Measurements from ENCODE around the gene KCNJ4.

Gene KCNJ4
- 0 reads per million in 3 donors for total RNA-seq

DNA sequence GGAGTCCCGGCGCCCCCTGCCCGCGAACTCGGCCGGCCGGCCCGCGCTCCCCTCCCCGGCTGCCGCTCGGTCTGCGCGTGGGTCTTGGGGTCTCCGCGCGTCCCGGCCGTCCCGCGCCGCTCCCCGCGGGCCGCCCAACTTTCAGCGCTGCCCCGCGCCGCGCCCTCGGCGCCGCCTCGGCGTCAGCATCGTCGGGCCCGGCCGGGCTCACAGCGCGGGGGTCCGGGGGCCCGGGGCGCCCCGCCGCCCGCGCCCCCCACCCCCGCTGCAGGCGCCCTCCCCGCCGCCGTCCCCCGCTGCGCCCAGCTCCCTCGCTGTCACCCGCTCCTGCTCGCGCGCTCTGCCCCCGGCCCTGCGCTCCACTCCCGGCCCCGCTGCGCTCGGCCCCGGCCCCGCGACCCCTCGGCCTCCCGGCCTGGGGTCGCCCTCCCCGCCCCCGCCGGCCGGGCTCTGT lies at the start of gene KCNJ4:
Gene KCNJ4 (minus strand): TSS at position 124 of the 454 bp plus-strand sequence. CDS start 27,067 bp downstream, outside the sequence.
- H3K27me3 ChIP-seq (replicated peaks; ENCODE audit: control insufficient read depth, insufficient read depth, low read length, poor library complexity, severe bottlenecking) = peaks cover 46% of the 10 kb centered on the region
- no peaks in the 10 kb centered on the region for H3K9me3 ChIP-seq (ENCODE audit: control insufficient read depth, low read length)
- DNase-seq = no peak
- no peak within 1 kb of the TSS for H3K27ac ChIP-seq (ENCODE audit: insufficient read depth, low read length, poor library complexity, severe bottlenecking)
- no peaks in the 10 kb centered on the region for H3K36me3 ChIP-seq (ENCODE audit: control insufficient read depth, insufficient read depth, low read length)
- peaks cover 10% of the 10 kb centered on the region for H3K4me1 ChIP-seq (ENCODE audit: control insufficient read depth, insufficient read depth, low read length, poor library complexity, severe bottlenecking)
- H3K4me3 ChIP-seq (ENCODE audit: insufficient read depth, low read depth, low read length, poor library complexity, severe bottlenecking) = peak within 1 kb of the TSS; percentile 45

DNA sequence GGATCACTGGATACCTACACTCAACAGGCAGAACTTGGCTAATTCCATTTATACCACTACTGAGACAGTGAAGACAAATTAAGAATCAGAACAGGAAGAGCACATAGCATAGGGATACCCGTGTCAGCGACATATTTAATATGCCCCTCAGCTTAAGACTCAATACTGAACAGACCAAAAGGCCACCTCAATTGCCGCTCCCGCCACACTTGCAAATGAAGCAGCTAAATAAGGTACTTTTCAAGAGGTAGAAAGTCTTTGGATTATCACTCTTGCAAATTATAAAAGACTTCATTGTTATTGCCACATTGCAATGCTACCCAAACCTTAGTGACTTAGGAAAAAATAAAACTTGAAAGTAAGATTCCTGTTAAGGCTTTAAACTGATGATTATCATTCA lies 48.0 kb upstream of the KCNJ4 start:
- DNase-seq = no peak

DNA sequence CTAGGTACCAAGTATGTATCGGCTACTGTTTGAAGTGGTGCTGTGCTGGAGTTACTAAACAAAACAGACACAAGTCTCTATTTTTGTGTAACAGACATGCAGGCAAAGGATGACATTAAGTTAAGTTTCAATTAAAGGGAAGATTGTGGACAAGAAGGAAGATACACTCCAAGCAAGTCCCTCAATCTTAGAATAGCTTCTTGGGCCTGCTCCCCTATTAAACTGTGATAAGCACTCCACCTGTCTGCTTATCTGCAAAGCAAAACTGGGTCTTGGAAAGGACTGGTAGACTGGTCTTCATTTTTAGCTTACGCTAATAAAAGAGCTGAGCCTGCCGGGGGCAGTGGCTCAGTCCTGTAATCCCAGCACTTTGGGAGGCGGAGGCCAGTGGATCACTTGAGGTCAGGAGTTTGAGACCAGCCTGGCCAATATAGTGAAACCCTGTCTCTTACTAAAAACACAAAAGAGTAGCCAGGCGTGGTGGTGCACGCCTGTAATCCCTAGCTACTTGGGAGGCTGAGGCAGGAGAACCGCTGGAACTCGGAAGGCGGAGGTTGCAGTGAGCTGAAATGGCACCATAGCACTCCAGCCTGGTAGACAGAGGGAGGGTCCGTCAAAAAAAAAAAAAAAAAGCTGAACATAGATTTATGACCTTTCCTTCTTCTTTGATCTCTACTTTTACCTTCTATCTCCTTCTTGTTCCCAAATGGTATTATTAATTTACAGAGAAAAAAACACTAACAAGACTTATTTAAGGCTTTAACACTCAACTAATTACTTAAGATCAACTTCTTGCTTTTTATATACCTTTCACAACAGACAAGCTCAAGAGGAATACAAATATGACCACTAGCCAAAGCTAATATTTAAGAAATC lies 47.0 kb upstream of the KCNJ4 start:
- DNase-seq = no peak
- Histone ChIP-seq H3K9me3 (ENCODE audit: control insufficient read depth, low read length) (no peaks in the 10 kb centered on the region), H3K4me1 (ENCODE audit: control insufficient read depth, insufficient read depth, low read length, poor library complexity, severe bottlenecking) (peaks cover 26% of the 10 kb centered on the region), H3K36me3 (ENCODE audit: control insufficient read depth, insufficient read depth, low read length) (peaks cover 34% of the 10 kb centered on the region), H3K27ac (ENCODE audit: insufficient read depth, low read length, poor library complexity, severe bottlenecking) (no peak overlapping the region), H3K4me3 (ENCODE audit: insufficient read depth, low read depth, low read length, poor library complexity, severe bottlenecking) (no peak overlapping the region), H3K27me3 (replicated peaks; ENCODE audit: control insufficient read depth, insufficient read depth, low read length, poor library complexity, severe bottlenecking) (no peaks in the 10 kb centered on the region)

More for the DNA sequence above, 48.0 kb upstream of the KCNJ4 start:
- Histone ChIP-seq H3K27ac (ENCODE audit: insufficient read depth, low read length, poor library complexity, severe bottlenecking) (peak overlapping the region; percentile 15), H3K4me3 (ENCODE audit: insufficient read depth, low read depth, low read length, poor library complexity, severe bottlenecking) (peak overlapping the region; percentile 96), H3K27me3 (replicated peaks; ENCODE audit: control insufficient read depth, insufficient read depth, low read length, poor library complexity, severe bottlenecking) (no peaks in the 10 kb centered on the region), H3K4me1 (ENCODE audit: control insufficient read depth, insufficient read depth, low read length, poor library complexity, severe bottlenecking) (peaks cover 26% of the 10 kb centered on the region), H3K9me3 (ENCODE audit: control insufficient read depth, low read length) (no peaks in the 10 kb centered on the region), H3K36me3 (ENCODE audit: control insufficient read depth, insufficient read depth, low read length) (peaks cover 24% of the 10 kb centered on the region)

DNA sequence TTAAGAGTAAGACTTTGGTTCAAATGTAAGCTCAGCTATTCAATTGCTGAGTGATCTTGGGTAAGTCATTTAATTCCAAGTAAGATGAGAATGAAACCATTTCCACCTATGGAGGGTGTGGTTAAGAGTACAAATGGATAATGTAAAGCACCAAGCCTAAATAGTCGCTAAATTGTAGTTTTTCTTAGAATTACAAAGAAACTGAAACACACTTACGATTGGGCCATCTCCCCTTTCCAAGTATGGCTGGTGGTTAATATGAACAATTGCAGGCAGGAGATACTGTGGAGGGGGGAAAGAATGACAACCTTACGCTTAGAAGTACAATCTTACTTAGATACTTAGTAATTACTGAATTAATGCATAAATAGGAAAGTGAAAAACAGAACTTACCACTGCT lies 42.9 kb upstream of the KCNJ4 start:
- Histone ChIP-seq H3K9me3 (ENCODE audit: control insufficient read depth, low read length) (no peaks in the 10 kb centered on the region), H3K27ac (ENCODE audit: insufficient read depth, low read length, poor library complexity, severe bottlenecking) (no peak overlapping the region), H3K4me1 (ENCODE audit: control insufficient read depth, insufficient read depth, low read length, poor library complexity, severe bottlenecking) (peaks cover 15% of the 10 kb centered on the region), H3K36me3 (ENCODE audit: control insufficient read depth, insufficient read depth, low read length) (peaks cover 74% of the 10 kb centered on the region), H3K4me3 (ENCODE audit: insufficient read depth, low read depth, low read length, poor library complexity, severe bottlenecking) (no peak overlapping the region), H3K27me3 (replicated peaks; ENCODE audit: control insufficient read depth, insufficient read depth, low read length, poor library complexity, severe bottlenecking) (no peaks in the 10 kb centered on the region)
- DNase-seq = no peak

DNA sequence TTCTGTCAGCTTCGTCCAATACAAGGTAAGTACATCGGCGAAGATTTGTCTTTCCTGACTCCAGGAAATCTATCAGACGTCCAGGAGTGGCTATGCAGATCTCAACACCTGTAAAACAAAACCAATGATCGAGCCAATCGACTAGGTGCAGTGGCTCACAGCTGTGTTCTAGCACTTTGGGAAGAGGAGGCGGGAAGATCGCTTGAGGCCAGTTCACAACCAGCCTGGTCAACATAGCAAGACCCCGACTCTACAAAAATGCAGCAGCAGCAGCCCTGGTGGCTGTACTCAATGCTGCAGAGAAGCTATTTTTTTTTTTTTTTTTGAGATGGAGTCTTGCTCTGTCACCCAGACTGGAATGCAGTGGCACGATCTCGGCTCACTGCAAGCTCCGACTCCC lies 39.9 kb upstream of the KCNJ4 start:
- no peak overlapping the region for H3K27ac ChIP-seq (ENCODE audit: insufficient read depth, low read length, poor library complexity, severe bottlenecking)
- H3K36me3 ChIP-seq (ENCODE audit: control insufficient read depth, insufficient read depth, low read length) = peaks cover 98% of the 10 kb centered on the region
- H3K4me3 ChIP-seq (ENCODE audit: insufficient read depth, low read depth, low read length, poor library complexity, severe bottlenecking) = no peak overlapping the region
- DNase-seq = no peak
- no peaks in the 10 kb centered on the region for H3K9me3 ChIP-seq (ENCODE audit: control insufficient read depth, low read length)
- H3K4me1 ChIP-seq (ENCODE audit: control insufficient read depth, insufficient read depth, low read length, poor library complexity, severe bottlenecking) = no peaks in the 10 kb centered on the region
- no peaks in the 10 kb centered on the region for H3K27me3 ChIP-seq (replicated peaks; ENCODE audit: control insufficient read depth, insufficient read depth, low read length, poor library complexity, severe bottlenecking)

DNA sequence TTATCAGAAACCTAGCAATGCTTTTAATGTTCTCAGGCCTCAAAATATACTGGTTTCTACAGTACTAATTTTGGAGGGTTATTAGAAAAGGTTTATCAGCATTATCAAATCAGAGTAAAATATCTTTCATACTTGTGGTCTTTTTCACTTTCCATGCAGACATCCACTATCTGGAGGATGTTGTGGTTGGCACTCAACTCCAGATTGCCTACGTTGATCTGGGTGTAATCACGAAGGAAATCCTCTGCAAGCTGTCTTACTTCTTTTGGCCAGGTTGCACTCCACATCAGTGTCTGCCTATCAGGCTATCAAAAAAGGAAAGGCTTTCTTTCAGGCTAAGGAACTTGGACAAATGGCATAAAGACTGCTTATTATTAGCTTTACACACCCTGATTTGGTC lies 39.5 kb upstream of the KCNJ4 start:
- Histone ChIP-seq H3K27ac (ENCODE audit: insufficient read depth, low read length, poor library complexity, severe bottlenecking) (no peak overlapping the region), H3K4me3 (ENCODE audit: insufficient read depth, low read depth, low read length, poor library complexity, severe bottlenecking) (no peak overlapping the region), H3K36me3 (ENCODE audit: control insufficient read depth, insufficient read depth, low read length) (peaks cover 98% of the 10 kb centered on the region), H3K27me3 (replicated peaks; ENCODE audit: control insufficient read depth, insufficient read depth, low read length, poor library complexity, severe bottlenecking) (no peaks in the 10 kb centered on the region), H3K9me3 (ENCODE audit: control insufficient read depth, low read length) (no peaks in the 10 kb centered on the region), H3K4me1 (ENCODE audit: control insufficient read depth, insufficient read depth, low read length, poor library complexity, severe bottlenecking) (no peaks in the 10 kb centered on the region)
- DNase-seq = no peak

DNA sequence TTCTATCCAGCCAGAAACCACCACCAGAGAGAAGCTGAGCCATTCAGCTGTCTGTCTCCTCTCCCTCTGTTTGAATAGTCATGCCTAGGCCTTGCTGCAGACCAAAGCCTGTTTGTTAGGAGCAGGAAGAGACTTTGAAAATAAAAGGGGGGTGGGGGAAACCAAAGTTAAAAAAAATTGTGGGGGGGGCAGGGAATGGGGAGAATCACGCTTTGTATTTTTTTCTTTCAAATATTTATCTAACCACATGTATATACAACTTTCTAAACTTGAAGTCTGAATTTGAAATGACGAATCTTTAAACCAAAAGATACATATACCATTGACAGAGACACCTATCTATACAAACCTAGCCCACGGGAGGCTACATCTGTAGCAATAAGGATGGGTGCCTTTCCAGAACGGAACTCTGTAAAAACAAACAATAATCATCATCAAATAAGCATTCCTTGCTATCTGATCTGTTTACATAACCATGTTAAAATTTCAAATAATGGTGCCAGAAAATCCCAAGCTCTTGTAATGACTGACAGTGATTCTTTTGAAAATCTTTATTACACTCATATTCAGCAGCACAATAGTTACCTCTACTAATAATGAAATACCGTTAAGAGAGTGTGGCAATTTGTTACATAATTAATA lies 36.8 kb upstream of the KCNJ4 start:
- H3K9me3 ChIP-seq (ENCODE audit: control insufficient read depth, low read length) = no peaks in the 10 kb centered on the region
- H3K36me3 ChIP-seq (ENCODE audit: control insufficient read depth, insufficient read depth, low read length) = peaks cover 95% of the 10 kb centered on the region
- no peak overlapping the region for H3K27ac ChIP-seq (ENCODE audit: insufficient read depth, low read length, poor library complexity, severe bottlenecking)
- DNase-seq = no peak
- H3K27me3 ChIP-seq (replicated peaks; ENCODE audit: control insufficient read depth, insufficient read depth, low read length, poor library complexity, severe bottlenecking) = no peaks in the 10 kb centered on the region
- no peak overlapping the region for H3K4me3 ChIP-seq (ENCODE audit: insufficient read depth, low read depth, low read length, poor library complexity, severe bottlenecking)
- no peaks in the 10 kb centered on the region for H3K4me1 ChIP-seq (ENCODE audit: control insufficient read depth, insufficient read depth, low read length, poor library complexity, severe bottlenecking)

DNA sequence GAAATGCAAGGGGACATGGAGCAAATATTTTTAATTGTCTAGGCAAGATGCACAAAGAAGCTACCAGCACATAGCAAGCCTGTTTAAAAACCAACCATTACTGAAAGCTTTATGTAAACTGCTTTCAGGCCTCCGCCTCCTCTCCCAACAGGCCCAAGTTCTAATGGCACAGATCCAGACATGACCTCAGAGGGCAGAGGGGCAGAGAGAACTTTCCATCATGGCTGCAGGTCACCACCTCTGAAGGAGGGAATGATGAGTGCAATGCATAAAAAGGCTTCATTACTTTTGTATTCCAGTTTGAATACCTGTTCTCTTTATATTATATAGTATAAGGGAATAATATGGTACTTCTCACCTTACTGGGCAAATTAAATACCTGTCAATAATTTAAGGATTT lies 35.9 kb upstream of the KCNJ4 start:
- Histone ChIP-seq H3K4me3 (ENCODE audit: insufficient read depth, low read depth, low read length, poor library complexity, severe bottlenecking) (no peak overlapping the region), H3K27me3 (replicated peaks; ENCODE audit: control insufficient read depth, insufficient read depth, low read length, poor library complexity, severe bottlenecking) (no peaks in the 10 kb centered on the region), H3K36me3 (ENCODE audit: control insufficient read depth, insufficient read depth, low read length) (peaks cover 95% of the 10 kb centered on the region), H3K27ac (ENCODE audit: insufficient read depth, low read length, poor library complexity, severe bottlenecking) (no peak overlapping the region), H3K9me3 (ENCODE audit: control insufficient read depth, low read length) (no peaks in the 10 kb centered on the region), H3K4me1 (ENCODE audit: control insufficient read depth, insufficient read depth, low read length, poor library complexity, severe bottlenecking) (no peaks in the 10 kb centered on the region)
- no peak for DNase-seq

DNA sequence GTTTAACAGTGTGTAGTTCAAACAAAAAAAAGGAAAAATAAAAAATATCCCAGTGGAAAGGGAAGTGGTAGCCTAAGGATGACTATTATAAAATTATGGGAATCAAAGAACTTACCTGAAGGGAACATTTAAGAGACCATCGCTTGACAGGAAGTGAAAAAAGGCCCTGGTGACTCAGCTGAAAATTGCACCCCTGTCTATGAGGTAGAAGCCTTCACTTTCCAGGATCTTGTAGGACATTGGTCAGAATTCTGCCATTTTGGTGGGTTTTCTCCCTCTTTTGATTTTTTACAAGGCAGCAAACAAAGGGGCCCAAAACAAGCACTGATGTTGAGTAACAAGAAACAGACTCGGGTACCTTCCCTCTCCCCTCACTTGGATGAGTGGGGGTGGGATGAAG lies 35.5 kb upstream of the KCNJ4 start:
- peaks cover 94% of the 10 kb centered on the region for H3K36me3 ChIP-seq (ENCODE audit: control insufficient read depth, insufficient read depth, low read length)
- peaks cover 3% of the 10 kb centered on the region for H3K4me1 ChIP-seq (ENCODE audit: control insufficient read depth, insufficient read depth, low read length, poor library complexity, severe bottlenecking)
- H3K27me3 ChIP-seq (replicated peaks; ENCODE audit: control insufficient read depth, insufficient read depth, low read length, poor library complexity, severe bottlenecking) = no peaks in the 10 kb centered on the region
- no peak overlapping the region for H3K27ac ChIP-seq (ENCODE audit: insufficient read depth, low read length, poor library complexity, severe bottlenecking)
- no peaks in the 10 kb centered on the region for H3K9me3 ChIP-seq (ENCODE audit: control insufficient read depth, low read length)
- no peak for DNase-seq
- no peak overlapping the region for H3K4me3 ChIP-seq (ENCODE audit: insufficient read depth, low read depth, low read length, poor library complexity, severe bottlenecking)

DNA sequence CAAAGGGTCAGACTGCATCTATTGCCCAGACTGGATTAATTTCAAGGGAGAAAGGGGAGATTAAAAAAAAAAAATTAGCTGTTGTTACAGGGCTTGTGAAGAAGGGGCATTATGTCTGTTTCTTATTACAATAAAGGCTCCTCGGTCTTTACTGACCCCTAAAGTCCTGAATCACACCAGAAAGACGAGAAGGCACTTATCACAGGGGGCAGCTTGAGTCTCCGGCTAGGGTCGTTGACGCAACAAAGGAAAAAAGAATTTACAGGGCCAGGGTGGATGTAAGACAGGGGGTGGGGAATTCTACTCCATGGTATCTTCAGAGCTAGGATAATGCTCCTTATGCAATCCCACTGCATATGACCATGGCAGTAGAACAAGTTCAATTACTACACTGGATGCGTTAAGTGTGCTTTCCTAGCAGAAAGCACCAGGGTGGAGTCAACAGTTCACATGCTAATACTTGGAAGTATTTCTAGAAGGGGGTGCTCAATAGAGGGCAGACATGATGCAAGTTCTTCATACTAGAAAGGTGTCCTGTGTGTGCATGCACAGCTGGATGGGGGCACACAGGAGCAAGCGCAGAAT lies 34.7 kb upstream of the KCNJ4 start:
- no peaks in the 10 kb centered on the region for H3K9me3 ChIP-seq (ENCODE audit: control insufficient read depth, low read length)
- peaks cover 94% of the 10 kb centered on the region for H3K36me3 ChIP-seq (ENCODE audit: control insufficient read depth, insufficient read depth, low read length)
- no peaks in the 10 kb centered on the region for H3K27me3 ChIP-seq (replicated peaks; ENCODE audit: control insufficient read depth, insufficient read depth, low read length, poor library complexity, severe bottlenecking)
- no peak overlapping the region for H3K27ac ChIP-seq (ENCODE audit: insufficient read depth, low read length, poor library complexity, severe bottlenecking)
- H3K4me1 ChIP-seq (ENCODE audit: control insufficient read depth, insufficient read depth, low read length, poor library complexity, severe bottlenecking) = peaks cover 3% of the 10 kb centered on the region
- no peak overlapping the region for H3K4me3 ChIP-seq (ENCODE audit: insufficient read depth, low read depth, low read length, poor library complexity, severe bottlenecking)
- no peak for DNase-seq

Data from effector memory CD4-positive, alpha-beta T cell (primary cell).